OCI-LY1 (cell line): Measurements from ENCODE around the gene XYLT1.

Experiments
- H2AFZ ChIP-seq: fragments of 200-600 bp; sonication (generic), shearing (Covaris generic); 2 replicates; pipeline ENCODE4 v1.6.0; 2014; ENCODE audit warnings: antibody characterized with exemption, mild to moderate bottlenecking, low read length
- H3F3A ChIP-seq: fragments of 200-600 bp; sonication (generic), shearing (Covaris generic); 2 replicates; pipeline ENCODE4 v1.6.0; 2014; ENCODE audit warnings: mild to moderate bottlenecking, antibody characterized with exemption, low read length, moderate library complexity; ENCODE audit not compliant: insufficient read depth
- H3K27ac ChIP-seq: fragments of 200-600 bp; sonication (generic); 2 replicates; pipeline ENCODE4 v1.5.1; 2014; ENCODE audit warnings: low read length, mixed run types, mild to moderate bottlenecking, low read depth; ENCODE audit not compliant: poor library complexity, severe bottlenecking
- H3K27me3 ChIP-seq: fragments of 200-600 bp; sonication (generic); 2 replicates; pipeline ENCODE4 v1.6.0; 2014; ENCODE audit warnings: antibody characterized with exemption, mild to moderate bottlenecking, low read length, moderate library complexity; ENCODE audit not compliant: insufficient read depth
- H3K36me3 ChIP-seq: fragments of 200-600 bp; sonication (generic); 2 replicates; pipeline ENCODE4 v1.6.1; 2014; ENCODE audit warnings: mild to moderate bottlenecking, antibody characterized with exemption, low read length, moderate library complexity, mixed read lengths; ENCODE audit not compliant: insufficient read depth
- H3K4me1 ChIP-seq: fragments of 200-600 bp; sonication (generic); 2 replicates; pipeline ENCODE4 v1.5.1; 2014; ENCODE audit warnings: mild to moderate bottlenecking, low read length, moderate library complexity; ENCODE audit not compliant: insufficient read depth, severe bottlenecking
- H3K4me2 ChIP-seq: fragments of 200-600 bp; sonication (generic), shearing (Covaris generic); 2 replicates; pipeline ENCODE4 v1.6.1; 2014; ENCODE audit warnings: low read length
- H3K4me3 ChIP-seq: fragments of 200-600 bp; sonication (generic); 2 replicates; pipeline ENCODE4 v1.5.1; 2014; ENCODE audit warnings: low read length, low read depth, mild to moderate bottlenecking, mixed read lengths; ENCODE audit not compliant: poor library complexity, severe bottlenecking
- H3K79me2 ChIP-seq: fragments of 200-600 bp; shearing (Covaris generic); 2 replicates; pipeline ENCODE4 v1.6.1; 2016; ENCODE audit warnings: mixed run types, low read length, mixed read lengths; ENCODE audit not compliant: insufficient read depth
- H3K9ac ChIP-seq: fragments of 200-600 bp; sonication (generic), shearing (Covaris generic); 2 replicates; pipeline ENCODE4 v1.6.1; 2014; ENCODE audit warnings: mild to moderate bottlenecking, low read length, mixed read lengths
- H3K9me2 ChIP-seq: fragments of 200-600 bp; sonication (generic), shearing (Covaris generic); 2 replicates; pipeline ENCODE4 v1.6.1; 2014; ENCODE audit warnings: low read depth, mild to moderate bottlenecking, low read length, mixed read lengths
- H3K9me3 ChIP-seq: fragments of 200-600 bp; shearing (Covaris generic); 2 replicates; pipeline ENCODE4 v1.6.1; 2014; ENCODE audit warnings: low read length, mixed read lengths
- H4K20me1 ChIP-seq: fragments of 200-600 bp; sonication (generic), shearing (Covaris generic); 2 replicates; pipeline ENCODE4 v1.6.0; 2016; ENCODE audit warnings: mild to moderate bottlenecking, low read length; ENCODE audit not compliant: insufficient read depth
- CTCF ChIP-seq: fragments of 200-600 bp; sonication (generic), shearing (Covaris generic); IDR thresholded peaks from 2 replicates; pipeline ENCODE4 v1.5.1; 2017; ENCODE audit warnings: mild to moderate bottlenecking, antibody characterized with exemption, low read length, moderate library complexity, mixed read lengths
- EZH2 ChIP-seq: fragments of 200-600 bp; sonication (generic), shearing (Covaris generic); IDR thresholded peaks from 2 replicates; pipeline ENCODE4 v1.8.0; 2017; ENCODE audit warnings: borderline replicate concordance, mixed run types, mild to moderate bottlenecking, antibody characterized with exemption, low read length, moderate library complexity, mixed read lengths

XYLT1 gene

GRCh38 chr16:17395849-17396480, 74.8 kb downstream of the XYLT1 start:
- Histone ChIP-seq H3K36me3 (peaks cover 9% of the 10 kb centered on the region; the same call in 1 of the 2 replicates), H3K9me3 (no peaks in the 10 kb centered on the region), H3K4me2 (peak overlapping the region; percentile 39; the same call in 1 of the 2 replicates), H3K4me3 (no peak overlapping the region), H4K20me1 (no peaks in the 10 kb centered on the region), H3F3A (no peaks in the 10 kb centered on the region), H2AFZ (no peak overlapping the region), H3K9ac (no peak overlapping the region; the same call in 1 of the 2 replicates), H3K79me2 (no peaks in the 10 kb centered on the region), H3K27ac (peak overlapping the region; percentile 80), H3K4me1 (peaks cover 63% of the 10 kb centered on the region), H3K9me2 (no peaks in the 10 kb centered on the region), H3K27me3 (no peaks in the 10 kb centered on the region)
- TF ChIP-seq CTCF (no peak), EZH2 (no peak)

- H3K27me3 ChIP-seq, result no peaks in the 10 kb centered on the region
- no peaks in the 10 kb centered on the region for H3K79me2 ChIP-seq
- no peaks in the 10 kb centered on the region for H3K9me3 ChIP-seq
- H3K4me3 ChIP-seq, result no peak overlapping the region
- TF ChIP-seq EZH2, result no peak
- TF ChIP-seq CTCF, result no peak
- H3K9me2 ChIP-seq, result no peaks in the 10 kb centered on the region
- H3K4me2 ChIP-seq, result no peak overlapping the region
- no peaks in the 10 kb centered on the region for H4K20me1 ChIP-seq
- H3K27ac ChIP-seq, result peak overlapping the region; percentile 41
- peaks cover 9% of the 10 kb centered on the region; the same call in 1 of the 2 replicates for H3K36me3 ChIP-seq
- no peaks in the 10 kb centered on the region for H3F3A ChIP-seq
- H2AFZ ChIP-seq, result no peak overlapping the region
- H3K9ac ChIP-seq, result no peak overlapping the region
- H3K4me1 ChIP-seq, result peaks cover 49% of the 10 kb centered on the region
These were observed 77.7 kb downstream of the XYLT1 start for GRCh38 chr16:17392857-17393692.

GRCh38 chr16:17392127-17392856, 78.5 kb downstream of the XYLT1 start:
- Histone ChIP-seq H3K4me1 (peaks cover 42% of the 10 kb centered on the region), H3K4me2 (no peak overlapping the region), H3F3A (no peaks in the 10 kb centered on the region)

More at GRCh38 chr16:17392127-17392856, 78.5 kb downstream of the XYLT1 start:
- Histone ChIP-seq H2AFZ (no peak overlapping the region), H3K9me2 (no peaks in the 10 kb centered on the region), H3K9ac (no peak overlapping the region), H3K36me3 (peaks cover 9% of the 10 kb centered on the region; the same call in 1 of the 2 replicates), H3K27ac (peak overlapping the region; percentile 41), H3K27me3 (no peaks in the 10 kb centered on the region), H3K4me3 (no peak overlapping the region), H3K79me2 (no peaks in the 10 kb centered on the region), H4K20me1 (no peaks in the 10 kb centered on the region), H3K9me3 (no peaks in the 10 kb centered on the region)
- TF ChIP-seq CTCF (no peak), EZH2 (no peak)
